Activated gamma-delta T cell (primary cell): ENCODE results near the gene PELO.
"Not testable (repeated sequence)": the region's sequence is repeated elsewhere in the genome, so short reads cannot be mapped to it uniquely, and the experiment has no call there.

ENCODE experiments used
- DNase-seq: peaks from one replicate; lab custom pipeline; 2025; lab: John Stamatoyannopoulos, UW

Gene PELO

GRCh38 chr5:52800394-52801213 is 12.9 kb downstream of the PELO start:
- DNase-seq = peak; percentile 17

GRCh38 chr5:52801329-52801728 is 13.6 kb downstream of the PELO start:
- DNase-seq = no peak

GRCh38 chr5:52802272-52802973 is 14.7 kb downstream of the PELO start:
- DNase-seq = no peak

GRCh38 chr5:52802974-52803336 is 15.2 kb downstream of the PELO start:
- no peak for DNase-seq

GRCh38 chr5:52804387-52804791 is 16.7 kb downstream of the PELO start:
- no peak for DNase-seq

DNA sequence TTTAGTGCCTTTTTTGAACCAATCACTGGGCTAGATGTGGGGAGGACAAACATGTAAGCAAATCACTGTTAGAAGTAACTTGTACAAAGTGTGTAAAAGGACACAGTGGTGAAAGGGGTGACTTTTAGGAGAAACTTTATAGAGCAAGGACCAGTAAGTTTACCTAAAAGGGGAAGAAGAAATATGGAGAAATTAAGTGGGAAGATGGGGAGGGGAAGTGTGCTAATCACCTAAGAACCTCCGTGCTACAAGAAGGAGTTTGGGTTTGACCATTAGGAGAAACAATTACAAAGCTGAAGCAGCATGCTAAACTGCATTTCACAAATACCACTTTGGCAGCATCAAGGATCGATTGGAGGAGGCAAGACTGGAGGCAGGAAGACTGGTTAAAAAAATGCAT is 17.3 kb downstream of the PELO start:
- no peak for DNase-seq

DNA sequence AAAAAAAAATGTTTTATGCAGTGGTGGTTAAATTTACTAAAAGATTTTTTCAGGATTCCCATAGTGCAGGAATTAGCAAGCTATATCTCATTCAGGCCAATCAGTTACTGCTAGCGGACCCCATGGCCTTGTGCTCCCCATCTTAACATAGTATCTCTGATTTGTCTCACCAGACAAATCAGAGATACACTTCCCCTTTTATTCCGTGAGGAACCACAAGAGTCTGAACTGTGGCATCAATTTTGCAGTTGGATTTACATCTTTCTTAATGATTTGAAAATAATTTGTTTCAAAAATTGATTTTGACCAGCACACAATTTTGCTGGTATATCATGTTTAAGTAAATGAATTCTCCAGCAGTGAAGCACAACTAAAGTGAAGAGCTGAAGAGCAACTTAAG is 17.9 kb downstream of the PELO start:
- DNase-seq = no peak

DNA sequence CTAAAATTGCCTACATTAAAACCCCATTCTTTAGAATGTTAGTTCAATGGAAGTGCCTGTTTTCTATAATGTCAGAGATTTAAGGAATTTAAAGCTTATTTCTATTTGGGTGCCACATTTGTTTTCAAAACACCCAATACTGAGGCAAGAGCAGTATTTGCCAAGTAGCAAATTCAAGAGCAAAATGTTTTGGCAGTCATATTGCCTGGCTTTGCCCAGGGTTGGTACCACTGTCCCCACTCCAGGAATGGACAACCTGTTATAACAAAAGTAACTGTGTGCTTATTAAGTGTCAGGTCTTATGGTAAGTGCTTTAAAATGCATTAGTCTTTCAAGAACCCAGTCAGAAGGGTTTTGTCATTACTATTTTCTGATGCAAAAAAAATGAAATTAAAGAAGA is 19.3 kb downstream of the PELO start:
- no peak for DNase-seq

DNA sequence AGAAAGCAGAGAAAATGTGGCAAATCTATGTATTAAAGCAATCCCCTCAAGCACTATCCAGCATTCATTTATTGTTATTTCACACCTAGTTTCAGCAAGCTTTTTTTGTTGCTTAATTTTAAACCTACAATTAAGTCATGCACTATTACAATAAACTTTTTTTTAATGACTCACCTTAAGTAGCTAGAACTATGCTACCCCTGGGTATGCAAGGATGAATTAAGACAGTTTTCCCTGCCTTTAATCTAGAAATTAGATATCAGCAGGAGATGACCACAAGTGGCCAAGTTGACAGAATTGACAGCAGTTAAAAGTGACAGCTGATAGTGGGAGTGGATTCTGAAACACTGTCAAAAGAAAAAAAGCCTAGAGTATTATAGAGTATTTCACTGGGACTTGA is 20.0 kb downstream of the PELO start:
- no peak for DNase-seq

DNA sequence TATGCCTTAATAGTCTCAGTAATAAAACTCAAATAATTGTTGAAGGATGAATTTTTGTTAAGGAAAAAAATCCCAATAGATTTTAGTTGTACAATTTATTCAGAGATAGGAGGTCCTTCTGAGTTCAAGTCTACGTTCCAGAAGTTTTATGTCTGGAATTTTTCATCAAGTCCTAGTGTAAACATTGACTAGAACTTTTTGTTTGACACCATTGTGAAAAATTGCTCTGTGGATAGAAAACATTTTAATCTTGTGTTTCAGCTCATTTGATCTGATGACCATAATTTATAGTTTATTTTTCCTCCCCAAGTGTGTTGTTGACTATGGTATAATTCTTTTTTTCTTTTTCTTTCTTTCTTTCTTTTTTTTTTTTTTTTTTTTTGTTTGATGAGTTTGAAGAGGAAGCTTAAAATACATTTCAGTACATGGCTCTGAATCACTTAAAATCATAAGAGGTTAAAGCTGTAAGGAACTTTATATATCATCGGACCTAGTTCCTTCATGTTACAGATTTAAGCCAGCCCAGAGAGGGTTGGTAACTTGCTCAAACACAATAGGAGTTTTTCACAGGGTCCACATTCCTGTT is 20.7 kb downstream of the PELO start:
- DNase-seq = no peak

- DNase-seq = no peak
Observed at GRCh38 chr5:52809884-52810283, 22.2 kb downstream of the PELO start.

GRCh38 chr5:52810426-52810825 is 22.7 kb downstream of the PELO start:
- no peak for DNase-seq

- no peak for DNase-seq
Observed at GRCh38 chr5:52811067-52811749, 23.5 kb downstream of the PELO start.

- DNase-seq = no peak
Observed at GRCh38 chr5:52814352-52815148, 26.8 kb downstream of the PELO start.

GRCh38 chr5:52817818-52818217 is 30.1 kb downstream of the PELO start:
- no peak for DNase-seq

GRCh38 chr5:52818360-52818759 is 30.6 kb downstream of the PELO start:
- no peak for DNase-seq

DNA sequence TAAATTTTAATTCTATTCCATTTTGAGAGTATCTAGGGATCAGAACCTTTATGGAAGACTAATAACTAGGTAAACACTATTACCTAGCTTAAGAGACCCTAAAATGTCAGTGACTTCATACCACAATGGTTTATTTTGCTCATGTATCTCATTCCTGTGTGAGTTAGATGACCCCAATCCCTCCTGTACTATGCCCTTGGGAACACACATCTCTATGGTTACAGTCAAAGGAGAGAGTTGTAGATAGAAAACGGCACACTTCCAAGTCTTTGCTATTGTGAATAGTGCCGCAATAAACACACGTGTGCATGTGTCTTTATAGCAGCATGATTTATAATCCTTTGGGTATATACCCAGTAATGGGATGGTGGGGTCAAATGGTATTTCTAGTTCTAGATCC is 31.1 kb downstream of the PELO start:
- DNase-seq = not testable (repeated sequence)

DNA sequence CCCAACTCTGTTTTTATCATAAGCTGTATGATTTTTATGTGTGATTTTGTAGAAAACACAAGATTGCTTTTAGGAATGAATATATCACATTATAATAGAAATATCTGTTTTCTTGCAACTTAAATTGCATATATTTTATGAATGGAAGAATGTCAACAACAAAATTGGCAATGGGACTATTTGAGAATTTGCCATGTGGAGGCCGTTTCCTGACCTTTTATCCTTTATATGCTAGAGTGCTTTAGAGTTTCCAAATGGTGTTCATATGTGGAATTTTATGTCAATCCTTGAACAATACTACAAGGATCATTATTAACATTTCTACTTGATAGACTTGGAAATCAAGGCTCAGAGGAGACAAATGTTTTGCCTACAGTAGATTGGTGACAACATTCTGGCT is 34.2 kb downstream of the PELO start:
- no peak for DNase-seq

- no peak for DNase-seq
Observed at GRCh38 chr5:52822437-52822836, 34.7 kb downstream of the PELO start.

DNA sequence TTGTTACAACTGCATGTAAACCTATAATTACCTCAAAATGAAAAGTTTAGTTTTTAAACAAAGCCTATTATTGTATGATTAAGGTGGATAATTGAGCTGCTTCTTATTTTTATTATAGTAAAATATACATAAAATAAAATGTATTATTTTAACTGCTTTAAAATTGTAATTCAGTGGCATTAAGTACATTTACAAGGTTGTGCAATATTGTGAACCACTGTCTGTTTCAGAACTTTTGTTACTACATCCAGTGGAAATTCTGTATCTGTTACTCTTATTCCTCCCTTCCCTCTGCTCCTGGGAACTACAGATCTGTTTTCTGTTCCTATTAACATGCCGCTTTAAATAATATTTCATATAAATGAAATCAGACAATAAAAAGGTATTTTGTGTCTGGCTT is 37.1 kb downstream of the PELO start:
- no peak for DNase-seq

GRCh38 chr5:52825826-52826225 is 38.1 kb downstream of the PELO start:
- DNase-seq = no peak

DNA sequence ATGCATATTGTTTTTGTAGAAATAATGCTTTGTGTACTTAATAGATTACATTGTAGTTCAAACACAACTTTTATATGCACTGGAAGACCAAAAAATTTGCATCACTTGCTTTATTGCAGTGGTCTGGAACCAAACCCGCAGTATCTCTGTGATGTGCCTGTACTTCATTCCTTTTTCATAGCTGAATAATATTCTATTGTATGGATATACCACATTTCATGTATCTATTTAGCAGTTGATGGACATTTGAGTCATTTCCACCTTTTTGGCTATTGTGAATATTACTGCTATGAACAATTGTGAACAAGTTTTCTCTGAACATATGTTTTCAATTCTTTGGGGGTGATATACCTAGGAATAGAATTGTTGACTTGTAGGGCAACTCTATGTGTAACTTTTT is 40.1 kb downstream of the PELO start:
- no peak for DNase-seq
